ENCODE measurements around the gene SEC24D.

DNA sequence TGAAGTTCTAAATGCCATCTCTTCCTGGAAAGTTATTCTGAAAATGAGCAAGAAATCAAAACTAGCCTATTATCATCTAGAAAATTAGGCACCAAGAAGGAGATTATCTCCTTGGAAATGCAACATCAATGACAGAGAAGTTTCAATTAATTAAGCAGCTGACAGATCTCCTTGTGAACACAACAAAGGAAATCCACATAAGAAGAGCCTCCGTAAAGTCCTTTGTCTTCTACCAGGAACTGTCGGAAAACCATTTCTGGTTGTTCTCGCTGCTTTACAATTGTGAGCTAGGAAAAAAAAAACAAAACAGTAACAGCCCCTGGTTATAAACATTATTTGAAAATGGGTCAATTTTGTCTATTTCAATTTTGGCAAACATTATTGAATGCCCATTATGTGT lies 112.6 kb downstream of the SEC24D start:
- no peak for TF ChIP-seq CTCF (tag by site-specific recombination; IDR thresholded peaks at IDR 0.05)
- no peak for TF ChIP-seq KLF10 (tag by site-specific recombination; IDR thresholded peaks at IDR 0.05)
- TF ChIP-seq MEIS1 (CRISPR knock-in tag; IDR thresholded peaks at IDR 0.05; ENCODE audit: borderline replicate concordance), result no peak
- no peak for TF ChIP-seq MZF1 (tag by site-specific recombination; IDR thresholded peaks at IDR 0.05; ENCODE audit: borderline replicate concordance)
- TF ChIP-seq ZNF274 (IDR thresholded peaks at IDR 0.05; ENCODE audit: low read length), result no peak
- no peak for TF ChIP-seq ZNF274 (tag by site-specific recombination; IDR thresholded peaks at IDR 0.05; ENCODE audit: borderline replicate concordance)
- TF ChIP-seq REST (tag by site-specific recombination; IDR thresholded peaks at IDR 0.05), result no peak
- TF ChIP-seq PRDM4 (tag by site-specific recombination; IDR thresholded peaks at IDR 0.05), result no peak

All from HEK293 (cell line).